GM18858 (cell line): ENCODE results near the gene DOCK1.

Source experiments
- ATAC-seq: cut with Tn5 transposase; IDR thresholded peaks from one replicate; pipeline ENCODE4 v1.9.1; 2021; ENCODE audit not compliant: unreplicated experiment

The DOCK1 gene

DNA sequence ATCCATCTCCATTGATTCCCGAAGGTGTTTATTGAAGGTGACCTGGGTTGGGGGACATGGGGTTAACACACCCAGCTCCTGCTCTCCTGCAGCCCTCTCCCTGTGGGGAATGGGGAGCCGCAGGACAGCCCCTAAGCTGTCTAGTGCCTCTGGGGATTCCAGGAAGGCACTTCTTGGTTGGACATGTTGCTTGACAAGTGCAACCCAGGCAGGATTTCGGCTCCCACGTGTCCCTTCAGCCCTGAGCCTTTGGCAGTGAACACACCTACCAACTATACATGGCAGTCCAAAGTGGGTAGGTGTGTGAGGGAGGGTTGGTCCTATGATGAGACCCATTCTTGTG, 43.9 kb downstream of the DOCK1 start:
- no peak for ATAC-seq

DNA sequence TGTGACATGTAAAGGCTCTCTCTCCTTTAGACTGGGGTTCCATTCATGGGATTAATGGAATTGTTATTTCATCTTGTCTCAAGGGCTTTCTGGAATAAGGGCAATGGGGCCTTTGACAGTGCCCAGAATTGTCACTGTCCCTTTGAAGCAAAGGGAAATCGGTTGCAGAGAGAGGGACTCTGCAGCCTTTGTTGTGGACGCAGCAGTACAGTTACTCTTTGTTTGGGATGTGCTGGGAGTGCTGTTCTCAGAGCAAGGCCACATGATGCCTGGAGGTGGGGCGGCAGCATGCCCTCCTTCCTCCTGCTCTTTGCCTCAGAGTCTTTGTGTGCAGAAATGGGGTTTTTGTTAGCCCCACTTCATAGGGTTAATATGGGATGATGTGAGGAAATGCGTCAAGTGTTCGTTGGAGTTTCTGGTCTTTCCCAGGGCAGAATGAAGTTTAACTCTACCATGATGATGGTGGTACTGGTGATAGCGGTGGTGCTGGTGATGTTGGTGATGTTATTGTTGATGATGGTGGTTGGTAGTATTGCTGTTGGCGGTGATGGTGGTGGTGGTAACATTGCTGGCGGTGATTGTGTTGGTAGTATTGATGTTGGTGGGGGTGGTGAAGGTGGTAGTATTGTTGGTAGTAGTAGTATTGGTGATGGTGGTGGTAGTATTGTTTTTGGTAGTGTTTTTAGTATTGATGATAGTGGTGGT, 45.3 kb downstream of the DOCK1 start:
- ATAC-seq = no peak

DNA sequence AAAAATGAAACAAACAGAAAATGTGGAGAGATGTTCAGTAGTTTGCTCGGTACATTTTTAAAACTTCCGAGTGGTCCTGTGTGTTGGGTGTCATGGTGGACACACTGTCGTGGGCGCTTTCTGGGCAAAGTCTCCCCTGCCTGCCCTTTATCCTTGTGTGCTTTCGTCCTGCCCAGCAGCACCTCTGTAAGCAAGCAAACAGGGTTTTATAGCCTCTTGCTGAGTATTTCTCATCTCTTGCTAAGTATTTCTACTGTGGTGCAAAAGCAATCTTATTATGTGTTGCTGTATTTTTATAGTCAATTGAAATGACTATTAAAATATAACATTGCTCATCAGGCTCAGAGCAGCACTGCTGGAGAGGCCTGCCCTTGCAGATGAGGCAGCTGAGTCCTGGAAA, 48.7 kb downstream of the DOCK1 start:
- no peak for ATAC-seq

DNA sequence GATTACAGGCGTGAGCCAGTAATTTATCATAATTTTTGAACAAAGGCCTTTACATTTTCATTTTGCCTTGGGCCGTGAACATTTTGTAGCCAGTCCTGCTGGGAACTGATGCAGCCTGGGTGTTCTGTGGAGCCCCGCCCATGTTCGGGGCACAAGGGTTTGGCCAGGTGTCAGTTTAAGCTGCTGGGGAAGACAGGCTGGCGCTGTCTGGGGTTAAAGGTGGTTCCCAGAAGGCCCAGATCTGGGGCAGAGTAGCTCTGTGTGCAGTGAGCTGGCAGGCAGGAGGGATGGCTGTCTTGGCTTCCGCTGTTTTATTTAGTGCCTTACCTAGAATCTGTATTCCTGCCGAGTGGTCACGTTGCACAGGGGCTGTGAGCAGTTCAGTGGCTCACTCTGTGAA, 50.2 kb downstream of the DOCK1 start:
- ATAC-seq = no peak

DNA sequence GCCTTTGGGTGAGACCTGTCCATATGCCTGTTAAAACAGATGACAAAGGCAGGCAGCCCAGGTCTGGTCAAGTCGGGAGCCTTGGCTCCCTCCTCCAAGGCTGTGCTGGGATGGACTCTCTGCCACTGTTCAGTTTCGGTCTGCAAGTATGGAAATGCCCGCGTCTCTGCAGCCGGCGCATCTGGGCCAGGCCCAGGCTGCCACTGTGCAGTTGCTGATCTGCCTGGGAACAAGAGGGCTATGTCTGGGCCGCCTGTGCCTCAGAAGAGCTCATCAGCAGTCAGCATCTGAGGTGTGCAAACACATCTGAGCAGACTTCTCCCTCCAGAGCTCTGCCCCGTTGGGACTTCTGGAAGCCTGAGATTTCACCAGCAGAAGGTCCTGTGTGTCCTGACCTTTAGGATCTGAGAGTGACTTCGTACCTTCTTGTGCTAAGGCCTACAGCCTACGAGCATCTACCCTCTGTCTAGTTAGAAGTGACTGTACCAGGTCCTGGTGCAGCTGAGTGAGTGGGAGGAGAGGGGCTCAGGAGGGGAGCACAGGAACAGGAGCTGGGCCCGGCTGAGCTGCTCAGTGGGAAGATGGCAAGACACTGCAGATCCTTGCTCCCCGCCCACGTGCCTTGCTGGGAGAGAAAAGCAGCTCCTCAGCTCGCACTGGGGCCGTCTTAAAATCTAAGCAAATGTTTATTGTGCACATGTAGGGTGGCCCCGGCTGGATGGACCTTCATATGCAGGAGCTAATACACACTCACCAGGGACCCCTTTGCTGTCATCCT, 50.9 kb downstream of the DOCK1 start:
- no peak for ATAC-seq

DNA sequence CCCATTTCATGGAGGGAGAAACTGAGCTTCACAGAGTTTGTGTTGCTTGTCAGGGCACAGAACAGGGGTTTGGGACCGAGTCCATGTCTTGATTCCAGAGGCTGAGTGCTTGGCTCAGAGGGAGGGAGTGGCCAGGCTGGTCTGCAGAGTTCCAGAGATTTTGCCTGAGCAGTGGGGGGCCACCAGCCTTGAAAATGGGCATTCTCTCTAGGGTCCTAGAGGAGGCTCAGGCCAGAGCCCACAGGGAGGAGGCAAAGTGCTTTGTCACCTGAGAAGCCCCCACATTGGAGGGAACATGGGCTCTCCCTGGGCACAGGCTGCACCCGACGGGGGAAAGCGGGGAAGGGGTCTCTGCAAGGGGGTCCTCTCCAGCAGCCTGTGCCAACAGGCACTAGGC, 51.5 kb downstream of the DOCK1 start:
- no peak for ATAC-seq

DNA sequence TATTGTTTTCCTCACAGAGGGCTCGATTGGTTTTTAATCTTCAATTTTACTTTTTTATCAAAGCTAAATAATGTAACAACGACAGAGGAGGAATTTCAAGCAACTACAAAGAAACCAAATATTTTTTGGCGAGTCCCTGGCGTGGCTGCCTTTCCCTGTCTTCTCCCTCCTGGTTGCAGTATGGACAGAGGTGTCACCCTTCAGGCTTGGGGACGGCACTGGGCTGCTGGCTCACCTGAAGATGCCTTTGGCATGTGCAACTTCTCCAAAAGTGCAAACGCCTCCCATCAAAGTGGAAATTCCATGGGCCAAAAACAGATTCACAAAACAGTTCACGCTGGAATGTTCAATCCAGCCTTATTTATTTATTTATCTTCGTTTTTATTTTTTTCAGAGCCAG, 51.9 kb downstream of the DOCK1 start:
- no peak for ATAC-seq

DNA sequence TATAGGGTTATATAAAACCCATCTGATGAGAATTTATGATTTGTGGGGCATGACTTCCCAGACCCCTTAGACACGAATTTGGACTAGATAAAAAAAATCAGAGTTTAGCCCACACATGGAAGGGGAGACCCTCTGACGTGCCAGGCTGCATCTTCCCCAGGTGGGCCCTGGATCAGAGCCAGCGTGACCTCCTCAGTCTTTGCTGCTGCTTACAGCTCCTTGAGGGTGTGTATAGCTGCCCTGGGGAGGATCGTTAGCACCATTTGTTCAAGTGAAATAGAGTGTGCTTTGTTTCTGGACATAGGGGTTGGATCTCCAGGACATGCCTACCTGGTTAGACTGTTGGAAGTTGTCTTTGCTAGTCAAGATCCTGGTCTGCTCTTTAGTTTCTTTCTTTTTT, 54.2 kb downstream of the DOCK1 start:
- no peak for ATAC-seq

DNA sequence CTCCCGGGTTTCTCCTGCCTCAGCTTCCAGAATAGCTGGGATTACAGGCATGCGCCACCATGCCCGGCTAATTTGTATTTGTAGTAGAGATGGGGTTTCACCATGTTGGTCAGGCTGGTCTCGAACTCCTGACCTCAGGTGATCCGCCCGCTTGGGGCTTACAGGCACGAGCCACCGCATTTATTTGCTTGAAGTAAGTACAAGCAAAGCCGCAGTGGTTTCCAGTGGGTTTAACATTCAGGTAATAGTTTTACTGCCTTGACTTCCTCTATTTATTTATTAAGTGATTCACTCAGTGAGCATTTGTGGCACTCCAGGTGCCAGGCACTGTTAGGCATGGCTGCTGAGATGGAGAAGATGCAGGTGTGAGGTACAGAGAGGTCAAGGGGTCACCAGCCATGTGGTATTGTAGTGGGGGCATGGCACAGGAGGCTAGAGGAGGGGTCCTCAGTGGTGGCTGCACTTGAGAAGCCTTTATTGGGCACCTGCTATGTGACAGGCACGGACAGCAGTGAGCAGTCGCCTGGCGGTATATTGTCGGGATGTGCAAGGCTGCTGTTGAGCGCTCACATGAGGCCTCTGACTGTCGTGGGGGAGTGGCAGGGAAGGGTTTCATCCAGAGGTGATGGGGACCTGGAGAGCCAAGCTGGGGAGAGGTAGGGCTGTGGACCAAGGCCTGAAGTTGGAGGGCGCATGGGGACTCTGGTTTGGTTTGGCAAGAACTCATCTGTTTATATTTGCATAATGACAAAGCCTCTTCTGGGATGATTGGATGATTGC, 54.9 kb downstream of the DOCK1 start:
- ATAC-seq = no peak

DNA sequence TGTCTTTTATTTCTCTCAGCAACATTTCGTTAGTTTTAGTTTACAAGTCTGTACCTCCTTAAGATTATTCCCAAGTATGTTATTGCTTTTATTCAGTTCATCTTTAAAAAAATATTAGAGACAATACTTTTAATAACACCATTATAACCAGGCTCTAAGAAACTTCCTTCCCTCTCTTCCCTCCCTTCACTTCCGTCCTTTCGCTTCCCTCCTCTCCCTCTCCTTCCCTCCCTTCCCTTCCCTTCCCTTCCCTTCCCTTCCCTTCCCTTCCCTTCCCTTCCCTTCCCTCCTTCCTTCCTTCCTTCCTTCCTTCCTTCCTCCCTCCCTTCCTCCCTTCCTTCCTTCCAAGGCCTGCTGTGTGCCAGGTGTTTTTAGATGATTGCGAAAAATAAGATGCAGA, 58.1 kb downstream of the DOCK1 start:
- no peak for ATAC-seq

DNA sequence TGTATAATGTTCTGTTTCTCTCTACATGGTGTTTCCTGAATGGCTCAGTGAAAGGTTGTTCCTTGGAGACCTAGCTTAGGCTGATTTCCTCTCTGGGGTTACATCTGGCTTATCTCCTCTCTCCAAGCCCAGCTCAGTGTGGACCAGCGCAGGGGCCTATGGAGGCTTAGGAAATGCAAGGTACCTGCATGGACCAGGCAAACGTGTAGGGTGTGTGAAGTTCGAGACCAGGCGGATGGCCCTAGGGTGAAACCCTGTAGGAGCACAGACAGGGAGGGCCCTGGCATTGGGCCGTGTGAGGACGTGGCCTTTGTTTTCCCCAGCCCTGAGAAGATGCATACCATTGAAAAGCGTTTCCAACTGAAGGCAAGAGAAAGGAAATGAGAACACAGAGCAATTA, 59.0 kb downstream of the DOCK1 start:
- no peak for ATAC-seq

DNA sequence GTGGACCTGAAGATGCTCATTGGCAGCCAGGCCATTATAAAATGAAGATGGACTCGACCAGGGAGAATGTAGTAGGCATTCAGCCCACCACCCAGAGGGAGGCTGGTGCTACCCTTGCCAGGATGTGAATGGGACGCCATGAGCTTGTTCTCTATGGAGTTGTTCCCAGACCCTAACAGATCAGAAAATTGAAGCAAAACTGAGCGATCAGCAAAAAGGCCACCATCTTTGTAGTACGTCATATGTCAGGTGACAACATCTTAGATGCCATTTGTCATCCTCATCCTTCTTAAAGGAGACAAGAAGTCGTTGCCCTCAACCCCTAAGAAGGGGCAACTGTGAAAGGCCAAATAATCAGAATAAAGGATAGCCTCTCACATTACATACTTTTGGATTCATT, 61.7 kb downstream of the DOCK1 start:
- ATAC-seq = no peak

DNA sequence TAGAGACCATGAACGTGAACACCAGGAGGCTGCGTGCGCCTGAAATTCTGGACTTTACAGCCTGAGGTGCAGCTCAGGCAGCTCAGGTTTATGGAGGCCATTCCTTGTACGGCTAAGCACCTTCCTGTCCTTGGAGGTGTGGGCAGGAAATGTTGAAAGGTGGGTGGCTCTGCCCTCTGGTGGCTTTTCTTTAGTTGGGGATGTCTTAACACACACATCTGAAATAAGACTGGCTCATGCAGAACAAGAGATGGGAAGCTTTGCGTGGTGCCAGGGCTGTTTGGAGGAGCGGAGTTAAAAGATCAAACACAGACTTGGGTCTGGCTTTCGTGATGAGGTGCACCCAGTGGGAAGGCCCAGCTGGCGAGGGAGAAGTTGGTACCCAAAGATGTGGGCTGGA, 64.1 kb downstream of the DOCK1 start:
- no peak for ATAC-seq

DNA sequence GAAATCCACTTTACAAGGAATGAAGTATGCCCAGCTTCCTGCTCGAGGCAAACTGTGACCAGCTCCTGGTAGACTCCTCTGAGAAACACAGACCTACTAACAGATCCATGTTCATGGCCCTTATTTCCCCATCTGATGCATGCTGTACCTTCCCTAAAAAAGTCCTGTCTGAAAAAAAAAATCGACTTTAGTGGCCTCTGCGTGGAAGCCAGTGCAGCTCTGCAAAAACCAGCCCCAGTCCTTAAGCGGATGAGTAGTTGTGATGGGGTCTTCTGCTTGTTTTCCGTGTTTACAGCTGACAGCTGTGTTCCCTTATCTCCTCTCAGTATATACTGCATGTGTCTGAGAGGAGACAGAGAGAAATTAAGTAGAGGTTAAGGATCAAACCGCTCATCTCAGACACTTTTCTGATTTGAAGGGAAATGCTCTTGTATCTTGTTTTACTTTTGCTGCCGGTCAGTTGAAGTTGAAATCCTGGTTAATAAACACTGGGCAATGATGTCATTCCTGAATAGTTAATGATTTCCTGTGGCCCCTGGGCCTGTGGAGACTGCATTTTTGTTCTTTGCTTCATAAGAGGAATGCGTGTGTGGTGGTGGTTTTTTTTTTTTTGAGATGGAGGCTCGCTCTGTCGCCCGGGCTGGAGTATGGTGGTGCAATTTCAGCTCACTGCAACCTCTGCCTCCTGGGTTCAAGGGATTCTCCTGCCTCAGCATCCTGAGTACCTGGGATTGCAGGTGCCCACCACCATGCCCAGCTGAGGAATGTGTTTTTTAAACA, 67.6 kb downstream of the DOCK1 start:
- no peak for ATAC-seq

DNA sequence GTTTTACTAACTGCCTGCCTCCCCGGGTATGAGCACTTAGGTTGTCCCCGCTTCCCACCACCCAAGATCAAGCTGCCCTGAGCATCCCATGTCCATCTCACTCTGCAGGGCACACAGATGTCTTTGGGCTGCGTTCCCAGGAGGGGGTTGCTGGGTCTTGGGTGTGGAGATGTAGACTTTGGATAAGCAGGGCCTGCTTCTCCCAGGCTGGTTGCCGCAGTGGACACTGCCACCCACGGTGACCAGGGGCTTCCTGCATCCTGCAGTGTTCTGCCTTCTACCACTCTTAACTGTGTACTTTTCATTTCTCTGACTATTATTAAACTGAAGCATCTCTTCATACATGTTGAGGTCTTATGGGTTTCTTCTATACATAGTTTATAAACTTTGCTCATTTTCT, 70.0 kb downstream of the DOCK1 start:
- no peak for ATAC-seq

DNA sequence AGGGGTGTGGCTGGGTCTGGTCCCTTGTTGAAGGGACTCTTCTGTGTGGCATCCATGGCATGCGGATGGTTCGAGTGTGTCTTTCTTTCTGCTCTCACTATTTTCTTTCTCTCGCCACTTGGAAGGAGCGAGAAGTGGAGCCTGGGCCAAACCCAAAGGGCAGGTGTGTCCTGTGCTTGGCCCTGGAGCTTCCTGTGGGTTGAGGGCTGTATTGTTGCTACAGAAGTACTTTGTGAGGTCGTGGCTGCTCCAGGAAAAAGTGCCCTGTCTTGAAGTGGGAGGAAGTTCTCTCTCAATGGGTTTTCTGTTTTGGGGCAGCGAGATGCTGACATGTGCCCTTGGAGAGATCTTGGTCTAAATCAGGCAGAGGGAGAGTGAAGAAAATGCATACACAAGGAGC, 72.0 kb downstream of the DOCK1 start:
- no peak for ATAC-seq

DNA sequence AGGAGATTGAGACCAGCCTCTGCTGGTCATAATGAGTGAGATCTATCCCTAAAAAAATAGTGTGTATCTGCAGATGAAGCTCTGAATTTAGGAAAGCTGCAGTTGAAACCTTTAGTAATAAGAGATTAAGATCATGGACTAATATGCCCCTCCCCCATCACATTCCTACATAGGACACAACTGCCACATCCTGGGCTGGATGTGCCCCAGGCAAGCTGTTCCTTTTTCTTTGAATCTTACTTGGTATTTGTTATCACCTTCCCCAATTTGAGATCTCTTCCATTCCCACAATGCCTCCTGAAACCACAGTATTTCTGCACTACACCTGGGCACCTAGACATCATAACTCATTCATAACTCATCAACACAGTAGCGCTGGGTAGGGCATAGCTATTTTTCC, 74.1 kb downstream of the DOCK1 start:
- no peak for ATAC-seq

DNA sequence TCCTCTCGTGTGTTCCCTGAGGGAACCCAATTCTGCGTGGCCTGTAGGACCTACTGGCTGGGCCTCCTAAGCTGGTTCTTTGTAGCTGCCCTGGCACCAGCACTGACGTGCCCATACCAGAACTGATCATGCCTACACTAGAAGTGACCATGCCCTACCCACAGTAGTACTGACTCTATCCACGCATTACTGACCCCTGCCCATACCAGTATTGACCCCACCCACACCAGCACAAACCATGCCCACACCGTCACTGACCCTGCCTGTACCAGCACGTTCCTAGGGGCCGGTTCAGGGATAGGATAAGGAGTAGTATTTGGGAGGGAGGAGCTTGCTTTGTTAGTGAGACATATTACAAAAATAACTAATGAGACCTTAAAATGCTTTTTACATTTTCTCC, 88.0 kb downstream of the DOCK1 start:
- ATAC-seq = no peak

DNA sequence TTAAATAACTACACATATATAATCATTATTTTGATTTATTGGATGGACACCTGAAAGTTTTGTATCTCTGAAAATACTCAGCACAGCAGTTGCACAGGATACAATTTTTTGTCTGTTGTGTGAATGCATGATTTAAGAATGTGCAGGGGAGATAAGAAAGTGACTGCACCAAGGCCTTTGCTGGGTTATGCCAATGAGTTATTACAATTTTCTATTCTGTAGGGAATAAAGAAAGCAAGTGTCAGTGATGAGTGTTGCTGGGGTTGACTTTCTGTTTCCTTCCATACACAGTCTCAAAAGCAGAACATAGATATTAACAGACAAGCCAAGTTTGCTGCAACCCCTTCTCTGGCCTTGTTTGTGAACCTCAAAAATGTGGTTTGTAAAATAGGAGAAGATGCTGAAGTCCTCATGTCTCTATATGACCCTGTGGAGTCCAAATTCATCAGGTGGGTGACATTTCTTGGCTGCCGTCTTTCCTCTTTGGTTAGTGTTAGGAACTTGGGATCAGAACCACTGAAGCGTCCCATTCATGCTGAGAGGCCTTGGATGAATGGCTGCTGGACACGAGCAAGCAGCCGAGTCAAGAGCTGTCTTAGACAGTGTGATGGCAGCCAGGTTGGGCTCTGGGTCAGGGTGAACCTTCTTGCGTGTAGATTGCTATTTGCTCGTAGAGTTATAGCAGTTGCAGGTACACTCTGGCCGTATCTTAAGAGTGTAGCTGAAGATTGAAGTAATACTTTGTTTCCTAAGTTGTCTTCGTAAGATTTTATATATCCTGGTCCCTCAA, 92.8 kb downstream of the DOCK1 start:
- ATAC-seq = no peak

DNA sequence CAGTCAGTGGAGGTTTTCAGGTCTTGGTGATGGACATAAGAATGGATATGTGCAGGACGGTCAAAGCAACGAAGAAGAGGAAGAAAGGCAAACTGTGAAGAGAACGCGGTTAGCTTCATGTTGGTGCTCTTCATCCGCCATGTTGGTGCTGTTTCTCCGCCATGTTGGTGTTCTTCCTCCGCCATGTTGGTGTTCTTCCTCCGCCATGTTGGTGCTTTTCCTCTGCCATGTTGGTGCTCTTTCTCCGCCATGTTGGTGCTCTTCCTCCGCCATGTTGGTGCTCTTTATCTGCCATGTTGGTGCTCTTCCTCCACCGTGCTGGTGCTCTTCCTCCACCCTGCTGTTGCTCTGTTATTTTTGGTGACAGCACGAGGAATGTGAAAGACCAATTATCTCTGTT, 95.4 kb downstream of the DOCK1 start:
- ATAC-seq = no peak
